ENCODE data around the gene C1orf141. TPM values are rescaled to one million over a fixed set of nuclear protein-coding genes. Genes with fewer than 3 reads are reported as not detected.

C1orf141 gene
- total and polyA plus RNA-seq, 4 donors, result not detected

- Histone ChIP-seq H3K27ac (ENCODE audit: low read depth in 1 of 2, low read length in 2 of 2) (peak overlapping the region; percentile 41 to 55), H3K9ac (ENCODE audit: low read depth in 1 of 2, low read length in 2 of 2) (no peak overlapping the region), H3K4me3 (ENCODE audit: low read depth in 1 of 3, low read length in 3 of 3) (no peak overlapping the region), H3K4me1 (ENCODE audit: control insufficient read depth in 4 of 4, insufficient read depth in 4 of 4, low read length in 3 of 4) (peaks cover 0 to 23% (median 13%) of the 10 kb centered on the region in 4 donors), H3K9me3 (ENCODE audit: control insufficient read depth in 4 of 4, low read length in 3 of 4) (no peaks in the 10 kb centered on the region), H3K27me3 (ENCODE audit: control insufficient read depth in 4 of 4, insufficient read depth in 4 of 4, low read length in 3 of 4) (no peaks in the 10 kb centered on the region), H3K36me3 (ENCODE audit: control insufficient read depth in 4 of 4, insufficient read depth in 3 of 4, low read depth in 1 of 4, low read length in 3 of 4) (no peaks in the 10 kb centered on the region)
- no peak for DNase-seq (ENCODE audit: low spot score)
- TF ChIP-seq HNF4A (conservative IDR thresholded peaks at IDR 0.05), result peak; percentile 90
- TF ChIP-seq HNF4G (IDR thresholded peaks at IDR 0.05), result peak; percentile 43
- TF ChIP-seq ATF3 (IDR thresholded peaks at IDR 0.05), result no peak
- peak; percentile 67 to 69 for TF ChIP-seq RXRA (IDR thresholded peaks at IDR 0.05)
- peak; percentile 40 for TF ChIP-seq SP1 (IDR thresholded peaks at IDR 0.05)
- TF ChIP-seq NR2F2 (IDR thresholded peaks at IDR 0.05), result no peak
- TF ChIP-seq JUND (IDR thresholded peaks at IDR 0.05), result peak; percentile 17 to 31
- 32% methylated on average over 3 of the region's 3 CpGs for WGBS
Observed at GRCh38 chr1:67169932-67170331, 35.2 kb upstream of the C1orf141 start.

- 24% methylated on average over 2 of the region's 2 CpGs for WGBS
- no peaks in the 10 kb centered on the region for H3K36me3 ChIP-seq (ENCODE audit: control insufficient read depth in 4 of 4, insufficient read depth in 3 of 4, low read depth in 1 of 4, low read length in 3 of 4)
- H3K27ac ChIP-seq (ENCODE audit: low read depth in 1 of 2, low read length in 2 of 2), result peak overlapping the region; percentile 41 to 55
- no peak for DNase-seq (ENCODE audit: low spot score)
- no peaks in the 10 kb centered on the region for H3K27me3 ChIP-seq (ENCODE audit: control insufficient read depth in 4 of 4, insufficient read depth in 4 of 4, low read length in 3 of 4)
- no peaks in the 10 kb centered on the region for H3K9me3 ChIP-seq (ENCODE audit: control insufficient read depth in 4 of 4, low read length in 3 of 4)
- peak overlapping the region in 1 of 3 donors; percentile 29 for H3K4me3 ChIP-seq (ENCODE audit: low read depth in 1 of 3, low read length in 3 of 3)
- H3K9ac ChIP-seq (ENCODE audit: low read depth in 1 of 2, low read length in 2 of 2), result no peak overlapping the region
- no peak for TF ChIP-seq JUND (IDR thresholded peaks at IDR 0.05)
- TF ChIP-seq YY1 (IDR thresholded peaks at IDR 0.05), result peak; percentile 24
- H3K4me1 ChIP-seq (ENCODE audit: control insufficient read depth in 4 of 4, insufficient read depth in 4 of 4, low read length in 3 of 4), result peaks cover 0 to 23% (median 13%) of the 10 kb centered on the region in 4 donors
Observed at GRCh38 chr1:67169496-67169895, 34.7 kb upstream of the C1orf141 start.

- H3K36me3 ChIP-seq (ENCODE audit: control insufficient read depth in 4 of 4, insufficient read depth in 3 of 4, low read depth in 1 of 4, low read length in 3 of 4), result no peaks in the 10 kb centered on the region
- peaks cover 0 to 23% (median 13%) of the 10 kb centered on the region in 4 donors for H3K4me1 ChIP-seq (ENCODE audit: control insufficient read depth in 4 of 4, insufficient read depth in 4 of 4, low read length in 3 of 4)
- no peak within 1 kb of the TSS for H3K4me3 ChIP-seq (ENCODE audit: low read depth in 1 of 3, low read length in 3 of 3)
- no peak within 1 kb of the TSS for H3K27ac ChIP-seq (ENCODE audit: low read depth in 1 of 2, low read length in 2 of 2)
- H3K9me3 ChIP-seq (ENCODE audit: control insufficient read depth in 4 of 4, low read length in 3 of 4), result no peaks in the 10 kb centered on the region
- WGBS, result 76% methylated on average over 4 of the region's 4 CpGs
- no peaks in the 10 kb centered on the region for H3K27me3 ChIP-seq (ENCODE audit: control insufficient read depth in 4 of 4, insufficient read depth in 4 of 4, low read length in 3 of 4)
- TF ChIP-seq RAD21 (IDR thresholded peaks at IDR 0.05) (no peak), MAX (IDR thresholded peaks at IDR 0.05) (no peak), JUND (IDR thresholded peaks at IDR 0.05) (no peak), NR2F2 (IDR thresholded peaks at IDR 0.05) (no peak), HNF4A (conservative IDR thresholded peaks at IDR 0.05) (no peak), RXRA (IDR thresholded peaks at IDR 0.05) (no peak)
- no peak within 1 kb of the TSS for H3K9ac ChIP-seq (ENCODE audit: low read depth in 1 of 2, low read length in 2 of 2)
- no peak for DNase-seq (ENCODE audit: low spot score)
Observed at GRCh38 chr1:67166196-67166595, 31.4 kb upstream of the C1orf141 start, which contains the start of gene IL23R. Gene IL23R, plus strand, starts transcription at chr1:67166454. Its CDS starts 1,667 bp downstream, at chr1:67168121.

- H3K27ac ChIP-seq (ENCODE audit: low read depth in 1 of 2, low read length in 2 of 2), result no peak overlapping the region
- H3K9ac ChIP-seq (ENCODE audit: low read depth in 1 of 2, low read length in 2 of 2), result no peak overlapping the region
- H3K27me3 ChIP-seq (ENCODE audit: control insufficient read depth in 4 of 4, insufficient read depth in 4 of 4, low read length in 3 of 4), result no peaks in the 10 kb centered on the region
- WGBS, result 95% methylated on average over 4 of the region's 4 CpGs
- no peaks in the 10 kb centered on the region for H3K9me3 ChIP-seq (ENCODE audit: control insufficient read depth in 4 of 4, low read length in 3 of 4)
- H3K4me3 ChIP-seq (ENCODE audit: low read depth in 1 of 3, low read length in 3 of 3), result no peak overlapping the region
- H3K4me1 ChIP-seq (ENCODE audit: control insufficient read depth in 4 of 4, insufficient read depth in 4 of 4, low read length in 3 of 4), result peaks cover 0 to 18% (median 9%) of the 10 kb centered on the region in 4 donors
- DNase-seq (ENCODE audit: low spot score), result no peak
- TF ChIP-seq GABPA (IDR thresholded peaks at IDR 0.05 in 1 of 2, conservative IDR thresholded peaks at IDR 0.05 in 1 of 2), result no peak
- TF ChIP-seq HNF4A (conservative IDR thresholded peaks at IDR 0.05), result no peak
- no peak for TF ChIP-seq FOXA2 (IDR thresholded peaks at IDR 0.05)
- no peak for TF ChIP-seq YY1 (IDR thresholded peaks at IDR 0.05)
- TF ChIP-seq MAX (IDR thresholded peaks at IDR 0.05), result no peak
- no peak for TF ChIP-seq REST (IDR thresholded peaks at IDR 0.05)
- H3K36me3 ChIP-seq (ENCODE audit: control insufficient read depth in 4 of 4, insufficient read depth in 3 of 4, low read depth in 1 of 4, low read length in 3 of 4), result no peaks in the 10 kb centered on the region
Observed at GRCh38 chr1:67165468-67166041, 30.8 kb upstream of the C1orf141 start.

All from liver (tissue), 9 donors.